Activated CD8-positive, alpha-beta memory T cell treated with anti-CD3 and anti-CD28 coated beads, Interleukin-2, amount 50 U/mL, for 24 hours (primary cell): Measurements from ENCODE around the gene HUNK.
"Not testable (repeated sequence)": the region's sequence is repeated elsewhere in the genome, so short reads cannot be mapped to it uniquely, and the experiment has no call there.

Experiments
- DNase-seq: peaks from one replicate; pipeline ENCODE4 v3.0.0-alpha.2; 2020; ENCODE audit errors: extremely low read depth

The HUNK gene

GRCh38 chr21:31999810-32000468, 127.1 kb downstream of the HUNK start:
- DNase-seq, result no peak

GRCh38 chr21:32001390-32001789, 128.6 kb downstream of the HUNK start:
- no peak for DNase-seq

- no peak for DNase-seq
These were observed 130.6 kb downstream of the HUNK start for GRCh38 chr21:32003411-32003810.

- no peak for DNase-seq
These were observed 131.5 kb downstream of the HUNK start for GRCh38 chr21:32004291-32004690.

GRCh38 chr21:32007456-32007855, 134.6 kb downstream of the HUNK start:
- DNase-seq, result no peak

- DNase-seq, result no peak
These were observed 135.9 kb downstream of the HUNK start for GRCh38 chr21:32008714-32009113.

- no peak for DNase-seq
These were observed 136.4 kb downstream of the HUNK start for GRCh38 chr21:32009263-32009662.

- no peak for DNase-seq
These were observed 142.8 kb downstream of the HUNK start for GRCh38 chr21:32015461-32016139.

- DNase-seq, result no peak
These were observed 145.6 kb downstream of the HUNK start for GRCh38 chr21:32018381-32018780.

- no peak for DNase-seq
These were observed 147.7 kb downstream of the HUNK start for GRCh38 chr21:32020564-32020963.

- DNase-seq, result no peak
These were observed 148.6 kb downstream of the HUNK start for GRCh38 chr21:32021319-32021994.

- no peak for DNase-seq
These were observed 149.3 kb downstream of the HUNK start for GRCh38 chr21:32022146-32022545.

GRCh38 chr21:32030146-32030652, 157.4 kb downstream of the HUNK start:
- DNase-seq, result no peak

GRCh38 chr21:32034850-32035249, 162.0 kb downstream of the HUNK start:
- DNase-seq, result no peak

GRCh38 chr21:32035617-32036016, 162.8 kb downstream of the HUNK start:
- no peak for DNase-seq

- DNase-seq, result no peak
These were observed 163.9 kb downstream of the HUNK start for GRCh38 chr21:32036756-32037155.

GRCh38 chr21:32038751-32039150, 165.9 kb downstream of the HUNK start:
- not testable (repeated sequence) for DNase-seq

- DNase-seq, result no peak
These were observed 170.6 kb downstream of the HUNK start for GRCh38 chr21:32043458-32043857.

GRCh38 chr21:32044205-32045180, 171.7 kb downstream of the HUNK start:
- DNase-seq, result no peak

GRCh38 chr21:32046191-32046590, 173.4 kb downstream of the HUNK start:
- no peak for DNase-seq

- no peak for DNase-seq
These were observed 175.5 kb downstream of the HUNK start for GRCh38 chr21:32048353-32048752.
